ENCODE data around the gene CCSER1.

CCSER1 gene

GRCh38 chr4:90137555-90137954 is 10.4 kb downstream of the CCSER1 start:
- H3K4me1 ChIP-seq (ENCODE audit: control insufficient read depth in 2 of 2, insufficient read depth in 1 of 2, low read depth in 1 of 2, low read length in 2 of 2): peaks cover 0 to 2% of the 10 kb centered on the region in 2 donors
- no peaks in the 10 kb centered on the region for H3K79me1 ChIP-seq (ENCODE audit: low read depth, low read length)
- H3K9me3 ChIP-seq (replicated peaks in 1 of 2; ENCODE audit: control insufficient read depth in 2 of 2, insufficient read depth in 1 of 2, low read depth in 1 of 2, low read length in 2 of 2): no peaks in the 10 kb centered on the region
- no peak overlapping the region for H3K4me2 ChIP-seq (ENCODE audit: insufficient read depth, low read length, poor library complexity, severe bottlenecking)
- no peak overlapping the region for H3K4ac ChIP-seq (ENCODE audit: low read length)
- DNase-seq (ENCODE audit: low spot score): no peak
- no peak overlapping the region for H3K23ac ChIP-seq (ENCODE audit: low read depth, low read length, poor library complexity)
- H3K18ac ChIP-seq (ENCODE audit: low read length): no peak overlapping the region
- H4K8ac ChIP-seq (ENCODE audit: low read depth, low read length): no peak overlapping the region
- no peak overlapping the region for H2AK5ac ChIP-seq (ENCODE audit: low read depth, low read length)
- no CpG with 5 or more reads among the region's 4 CpGs for WGBS, 2 donors (ENCODE audit: extremely low coverage in 2 of 2, insufficient read length in 2 of 2, insufficient replicate concordance in 1 of 2)
- H2BK12ac ChIP-seq (ENCODE audit: low read length): no peak overlapping the region
- no peak overlapping the region for H2AFZ ChIP-seq (ENCODE audit: low read length)
- no peak overlapping the region for H3K4me3 ChIP-seq (ENCODE audit: low read length in 2 of 2)
- peaks cover 0 to 8% (median 0%) of the 10 kb centered on the region in 3 experiments for H3K27me3 ChIP-seq (ENCODE audit: control insufficient read depth in 3 of 3, insufficient read depth in 3 of 3, low read depth in 1 of 3, low read length in 3 of 3)
- H2BK5ac ChIP-seq (ENCODE audit: low read length): no peak overlapping the region
- no peak overlapping the region for H2BK120ac ChIP-seq (ENCODE audit: low read depth, low read length)
- H3K14ac ChIP-seq (ENCODE audit: low read length): no peak overlapping the region
- H3K27ac ChIP-seq (replicated peaks; ENCODE audit: low read length): no peak overlapping the region
- H4K91ac ChIP-seq (ENCODE audit: low read depth, low read length, poor library complexity): no peak overlapping the region
- H3K9ac ChIP-seq (ENCODE audit: low read depth, low read length, poor library complexity): no peak overlapping the region
- no peak overlapping the region for H2BK15ac ChIP-seq (ENCODE audit: low read length)
- H3K36me3 ChIP-seq (replicated peaks in 1 of 2; ENCODE audit: control insufficient read depth in 2 of 2, insufficient read depth in 2 of 2, low read length in 2 of 2): no peaks in the 10 kb centered on the region

GRCh38 chr4:90142081-90142480 is 14.9 kb downstream of the CCSER1 start:
- Histone ChIP-seq H2AK5ac (ENCODE audit: low read depth, low read length) (no peak overlapping the region), H2BK5ac (ENCODE audit: low read length) (no peak overlapping the region), H3K27ac (replicated peaks; ENCODE audit: low read length) (no peak overlapping the region), H2BK12ac (ENCODE audit: low read length) (no peak overlapping the region), H3K18ac (ENCODE audit: low read length) (no peak overlapping the region), H3K9me3 (replicated peaks in 1 of 2; ENCODE audit: control insufficient read depth in 2 of 2, insufficient read depth in 1 of 2, low read depth in 1 of 2, low read length in 2 of 2) (no peaks in the 10 kb centered on the region), H2BK15ac (ENCODE audit: low read length) (no peak overlapping the region), H4K91ac (ENCODE audit: low read depth, low read length, poor library complexity) (no peak overlapping the region), H3K4me2 (ENCODE audit: insufficient read depth, low read length, poor library complexity, severe bottlenecking) (no peak overlapping the region), H2AFZ (ENCODE audit: low read length) (no peak overlapping the region), H3K36me3 (replicated peaks in 1 of 2; ENCODE audit: control insufficient read depth in 2 of 2, insufficient read depth in 2 of 2, low read length in 2 of 2) (no peaks in the 10 kb centered on the region), H3K27me3 (ENCODE audit: control insufficient read depth in 3 of 3, insufficient read depth in 3 of 3, low read depth in 1 of 3, low read length in 3 of 3) (no peaks in the 10 kb centered on the region), H3K23ac (ENCODE audit: low read depth, low read length, poor library complexity) (no peak overlapping the region), H3K14ac (ENCODE audit: low read length) (no peak overlapping the region), H4K8ac (ENCODE audit: low read depth, low read length) (no peak overlapping the region), H3K4ac (ENCODE audit: low read length) (no peak overlapping the region), H3K4me3 (ENCODE audit: low read length in 2 of 2) (no peak overlapping the region), H3K9ac (ENCODE audit: low read depth, low read length, poor library complexity) (no peak overlapping the region), H3K79me1 (ENCODE audit: low read depth, low read length) (no peaks in the 10 kb centered on the region), H2BK120ac (ENCODE audit: low read depth, low read length) (no peak overlapping the region), H3K4me1 (ENCODE audit: control insufficient read depth in 2 of 2, insufficient read depth in 1 of 2, low read depth in 1 of 2, low read length in 2 of 2) (peaks cover 0 to 7% of the 10 kb centered on the region in 2 donors)
- WGBS, 2 donors (ENCODE audit: extremely low coverage in 2 of 2, insufficient read length in 2 of 2, insufficient replicate concordance in 1 of 2): no CpG with 5 or more reads among the region's 1 CpG
- DNase-seq (ENCODE audit: low spot score): no peak

DNA sequence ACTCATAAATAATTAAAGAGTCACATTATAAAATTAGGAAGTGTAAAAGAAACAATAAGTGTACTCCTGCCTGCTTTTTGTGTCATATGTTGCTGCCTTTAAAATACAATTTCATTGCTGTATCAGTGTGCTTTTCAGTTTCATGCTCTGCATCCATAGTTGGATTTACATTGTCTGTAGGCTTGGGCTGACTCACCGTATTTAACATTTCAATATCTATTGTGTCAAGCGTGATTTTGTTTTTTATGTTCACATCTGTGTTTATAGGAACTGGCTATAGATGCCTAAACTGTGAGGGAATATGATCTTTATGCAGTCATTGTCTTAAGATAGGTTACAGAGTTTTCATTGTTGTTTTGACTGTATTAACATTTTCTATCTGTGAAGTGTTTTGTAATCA is 18.1 kb downstream of the CCSER1 start:
- Histone ChIP-seq H2BK15ac (ENCODE audit: low read length) (no peak overlapping the region), H3K27ac (replicated peaks; ENCODE audit: low read length) (no peak overlapping the region), H3K14ac (ENCODE audit: low read length) (no peak overlapping the region), H3K36me3 (replicated peaks in 1 of 2; ENCODE audit: control insufficient read depth in 2 of 2, insufficient read depth in 2 of 2, low read length in 2 of 2) (no peaks in the 10 kb centered on the region), H3K79me1 (ENCODE audit: low read depth, low read length) (no peaks in the 10 kb centered on the region), H3K4me1 (ENCODE audit: control insufficient read depth in 2 of 2, insufficient read depth in 1 of 2, low read depth in 1 of 2, low read length in 2 of 2) (peaks cover 0 to 7% of the 10 kb centered on the region in 2 donors), H2BK12ac (ENCODE audit: low read length) (no peak overlapping the region), H4K91ac (ENCODE audit: low read depth, low read length, poor library complexity) (no peak overlapping the region), H2BK5ac (ENCODE audit: low read length) (no peak overlapping the region), H2AK5ac (ENCODE audit: low read depth, low read length) (no peak overlapping the region), H3K27me3 (ENCODE audit: control insufficient read depth in 3 of 3, insufficient read depth in 3 of 3, low read depth in 1 of 3, low read length in 3 of 3) (no peaks in the 10 kb centered on the region), H4K8ac (ENCODE audit: low read depth, low read length) (no peak overlapping the region), H3K4me3 (ENCODE audit: low read length in 2 of 2) (no peak overlapping the region), H3K4me2 (ENCODE audit: insufficient read depth, low read length, poor library complexity, severe bottlenecking) (no peak overlapping the region), H3K18ac (ENCODE audit: low read length) (no peak overlapping the region), H3K4ac (ENCODE audit: low read length) (no peak overlapping the region), H3K9ac (ENCODE audit: low read depth, low read length, poor library complexity) (no peak overlapping the region), H3K23ac (ENCODE audit: low read depth, low read length, poor library complexity) (no peak overlapping the region), H2AFZ (ENCODE audit: low read length) (no peak overlapping the region), H2BK120ac (ENCODE audit: low read depth, low read length) (no peak overlapping the region), H3K9me3 (replicated peaks in 1 of 2; ENCODE audit: control insufficient read depth in 2 of 2, insufficient read depth in 1 of 2, low read depth in 1 of 2, low read length in 2 of 2) (no peaks in the 10 kb centered on the region)
- no CpG with 5 or more reads among the region's 2 CpGs for WGBS, 2 donors (ENCODE audit: extremely low coverage in 2 of 2, insufficient read length in 2 of 2, insufficient replicate concordance in 1 of 2)
- no peak for DNase-seq (ENCODE audit: low spot score)

DNA sequence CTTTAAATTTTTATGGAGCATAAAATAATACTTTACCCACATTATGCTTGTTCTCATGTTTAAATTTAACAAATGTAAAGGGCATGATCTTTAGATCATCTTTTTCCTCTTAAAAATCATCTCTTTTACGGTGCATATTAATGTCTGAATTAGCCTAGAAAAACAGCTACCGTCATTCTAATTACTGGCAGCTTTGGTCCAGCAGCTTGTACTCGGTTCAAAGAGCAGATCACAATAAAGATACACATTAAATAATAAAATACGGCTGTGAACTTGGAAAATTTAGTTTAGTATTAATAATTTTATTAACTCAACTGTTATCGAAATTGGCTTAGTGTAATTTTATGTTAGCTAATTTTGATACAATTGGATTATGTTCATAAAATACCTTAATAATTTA is 19.1 kb downstream of the CCSER1 start:
- no peak for DNase-seq (ENCODE audit: low spot score)
- H2AFZ ChIP-seq (ENCODE audit: low read length): no peak overlapping the region
- WGBS, 2 donors (ENCODE audit: extremely low coverage in 2 of 2, insufficient read length in 2 of 2, insufficient replicate concordance in 1 of 2): no CpG with 5 or more reads among the region's 5 CpGs
- no peak overlapping the region for H2AK5ac ChIP-seq (ENCODE audit: low read depth, low read length)
- no peak overlapping the region for H3K14ac ChIP-seq (ENCODE audit: low read length)
- no peak overlapping the region for H4K8ac ChIP-seq (ENCODE audit: low read depth, low read length)
- no peaks in the 10 kb centered on the region for H3K79me1 ChIP-seq (ENCODE audit: low read depth, low read length)
- no peak overlapping the region for H3K23ac ChIP-seq (ENCODE audit: low read depth, low read length, poor library complexity)
- no peak overlapping the region for H3K18ac ChIP-seq (ENCODE audit: low read length)
- no peaks in the 10 kb centered on the region for H3K36me3 ChIP-seq (replicated peaks in 1 of 2; ENCODE audit: control insufficient read depth in 2 of 2, insufficient read depth in 2 of 2, low read length in 2 of 2)
- no peak overlapping the region for H3K4me3 ChIP-seq (ENCODE audit: low read length in 2 of 2)
- peaks cover 0 to 7% of the 10 kb centered on the region in 2 donors for H3K4me1 ChIP-seq (ENCODE audit: control insufficient read depth in 2 of 2, insufficient read depth in 1 of 2, low read depth in 1 of 2, low read length in 2 of 2)
- no peaks in the 10 kb centered on the region for H3K27me3 ChIP-seq (ENCODE audit: control insufficient read depth in 3 of 3, insufficient read depth in 3 of 3, low read depth in 1 of 3, low read length in 3 of 3)
- no peak overlapping the region for H3K27ac ChIP-seq (replicated peaks; ENCODE audit: low read length)
- H2BK120ac ChIP-seq (ENCODE audit: low read depth, low read length): no peak overlapping the region
- H2BK15ac ChIP-seq (ENCODE audit: low read length): no peak overlapping the region
- H2BK12ac ChIP-seq (ENCODE audit: low read length): no peak overlapping the region
- no peak overlapping the region for H3K9ac ChIP-seq (ENCODE audit: low read depth, low read length, poor library complexity)
- no peak overlapping the region for H3K4me2 ChIP-seq (ENCODE audit: insufficient read depth, low read length, poor library complexity, severe bottlenecking)
- H3K9me3 ChIP-seq (replicated peaks in 1 of 2; ENCODE audit: control insufficient read depth in 2 of 2, insufficient read depth in 1 of 2, low read depth in 1 of 2, low read length in 2 of 2): no peaks in the 10 kb centered on the region
- H3K4ac ChIP-seq (ENCODE audit: low read length): no peak overlapping the region
- no peak overlapping the region for H4K91ac ChIP-seq (ENCODE audit: low read depth, low read length, poor library complexity)
- H2BK5ac ChIP-seq (ENCODE audit: low read length): no peak overlapping the region
